ENCODE results near the gene THSD4. TPM values are rescaled to one million over a fixed set of nuclear protein-coding genes. Genes with fewer than 3 reads are reported as not detected.

Gene THSD4
- polyA plus RNA-seq, 2 of the 4 experiments (the other 2 are of a cell fraction): 15.8 to 40.7 TPM

GRCh38 chr15:71331173-71331572 is 215.9 kb downstream of the THSD4 start:
- no peak overlapping the region for H3K4me3 ChIP-seq
- CTCF ChIA-PET: no interaction called here
- no peak overlapping the region for H3K4me2 ChIP-seq
- TF ChIP-seq NPAS2 (CRISPR knock-in tag; IDR thresholded peaks at IDR 0.05; ENCODE audit: borderline replicate concordance) (no peak), ZNF302 (CRISPR knock-in tag; IDR thresholded peaks at IDR 0.05) (no peak), ZC3H11A (IDR thresholded peaks at IDR 0.05) (no peak), HEYL (CRISPR knock-in tag; IDR thresholded peaks at IDR 0.05) (no peak), ELK1 (IDR thresholded peaks at IDR 0.05; ENCODE audit: low read depth, low read length) (no peak), TP53 (CRISPR knock-in tag; IDR thresholded peaks at IDR 0.05) (no peak), FOXS1 (CRISPR knock-in tag; IDR thresholded peaks at IDR 0.05) (no peak), CHD4 (IDR thresholded peaks at IDR 0.05; ENCODE audit: borderline replicate concordance) (no peak), CTCF (IDR thresholded peaks at IDR 0.05) (no peak), KDM1A (IDR thresholded peaks at IDR 0.05; ENCODE audit: low read depth) (no peak), MAX (IDR thresholded peaks at IDR 0.05) (no peak), HMGXB4 (CRISPR knock-in tag; IDR thresholded peaks at IDR 0.05; ENCODE audit: borderline replicate concordance) (no peak), HOXA7 (CRISPR knock-in tag; IDR thresholded peaks at IDR 0.05) (no peak), JUN (IDR thresholded peaks at IDR 0.05) (no peak)
- no peaks in the 10 kb centered on the region for H3K9me3 ChIP-seq
- ATAC-seq (no peak), DNase-seq (ENCODE audit: low read depth in 1 of 2, low spot score in 1 of 2) (no peak), FAIRE-seq (no peak)
- H3K4me1 ChIP-seq: 0 out of 3 replicates have a peak, but pooled peaks cover 5% of the 10 kb centered on the region
- POLR2A ChIA-PET: no interaction called here
- H3K27ac ChIP-seq: no peak overlapping the region
- 87% methylated on average over 4 of the region's 4 CpGs for whole genome bisulfite sequencing (ENCODE audit: missing lambda C conversion rate)

GRCh38 chr15:71332431-71333004 is 217.2 kb downstream of the THSD4 start:
- WGBS (ENCODE audit: missing lambda C conversion rate): 89% methylated on average over 8 of the region's 8 CpGs
- Histone ChIP-seq H3K4me2 (no peak overlapping the region), H3K9me3 (no peaks in the 10 kb centered on the region), H3K27ac (no peak overlapping the region), H3K4me3 (no peak overlapping the region), H3K4me1 (0 out of 3 replicates have a peak, but pooled peaks cover 3% of the 10 kb centered on the region)
- FAIRE-seq (no peak), ATAC-seq (no peak), DNase-seq (ENCODE audit: low read depth in 1 of 2, low spot score in 1 of 2) (no peak)
- ChIA-PET CTCF (interaction anchor here (0.6 kb wide), 1 partner anchor 1020 kb away, joined by 3 read pairs; no protein-coding TSS in a partner anchor), POLR2A (no interaction called here)
- no peak for TF ChIP-seq BCL3 (IDR thresholded peaks at IDR 0.05)
- TF ChIP-seq ZC3H11A (IDR thresholded peaks at IDR 0.05): no peak
- no peak for TF ChIP-seq RARB (CRISPR knock-in tag; IDR thresholded peaks at IDR 0.05)
- TF ChIP-seq HOXB5 (CRISPR knock-in tag; IDR thresholded peaks at IDR 0.05): no peak
- TF ChIP-seq MAZ (IDR thresholded peaks at IDR 0.05; ENCODE audit: borderline replicate concordance, low read depth, low read length): no peak
- TF ChIP-seq HOXB13 (CRISPR knock-in tag; IDR thresholded peaks at IDR 0.05; ENCODE audit: low read depth): no peak
- no peak for TF ChIP-seq FOSL2 (IDR thresholded peaks at IDR 0.05)
- no peak for TF ChIP-seq FOSL2 (CRISPR knock-in tag; IDR thresholded peaks at IDR 0.05)

Data from A549 (cell line).